Erythroblast (primary cell): Measurements from ENCODE around the gene CAPN5.

Experiments
- DNase-seq, 2 experiments: peaks; one replicate each; lab custom pipeline; 2025; lab: John Stamatoyannopoulos, UW
- GATA1 ChIP-seq: IDR thresholded peaks from 2 replicates; pipeline ENCODE4 v1.6.1; 2011; ENCODE audit warnings: low read depth, mild to moderate bottlenecking, control low read depth, low read length, moderate library complexity
- POLR2A ChIP-seq: IDR thresholded peaks from 2 replicates; pipeline ENCODE4 v1.6.1; 2011; ENCODE audit warnings: mild to moderate bottlenecking, low read length

The CAPN5 gene

GRCh38 chr11:77174559-77174958 is 107.8 kb downstream of the CAPN5 start:
- TF ChIP-seq POLR2A (no peak), GATA1 (no peak)
- DNase-seq: no peak

- TF ChIP-seq POLR2A (no peak), GATA1 (no peak)
Observed at GRCh38 chr11:77175021-77175842, 108.5 kb downstream of the CAPN5 start.

More at GRCh38 chr11:77175021-77175842, 108.5 kb downstream of the CAPN5 start:
- no peak for DNase-seq
